ENCODE results near the gene SPACDR.
A peak's percentile ranks its signal among the peaks of the same experiment; 100 is the strongest.

Gene SPACDR

DNA sequence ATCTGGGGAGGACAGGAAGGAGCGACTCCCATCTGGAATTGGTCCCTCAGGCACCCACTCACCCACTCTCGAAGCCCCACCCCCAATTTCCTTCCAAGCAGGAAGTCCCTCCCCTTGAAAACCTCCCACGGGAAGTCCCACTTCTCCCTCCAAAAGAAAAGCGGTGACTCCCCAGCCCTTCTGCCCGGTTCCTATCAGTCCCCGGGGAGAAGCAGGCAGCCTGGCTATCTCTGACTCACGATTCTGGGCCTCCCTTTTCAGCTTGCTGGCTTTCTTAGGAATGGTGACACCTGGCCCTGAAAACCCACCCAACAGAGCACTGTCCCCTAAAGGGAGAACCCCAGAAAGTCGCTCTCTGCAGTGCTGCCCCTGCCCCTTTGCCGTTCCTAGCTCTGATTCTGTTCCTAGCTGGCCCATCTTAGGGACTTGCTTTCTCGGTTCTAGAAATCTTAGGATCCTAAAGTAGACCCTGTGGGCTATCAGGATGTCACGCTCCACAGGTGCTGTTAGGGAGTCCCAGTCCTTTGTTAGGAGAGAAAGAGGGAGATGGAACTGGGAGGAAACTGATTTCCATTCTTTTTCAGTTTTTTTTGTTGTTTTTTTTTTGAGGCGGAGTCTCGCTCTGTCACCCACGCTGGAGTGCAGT is 8.9 kb upstream of the SPACDR start:
- no peak for DNase-seq (ENCODE audit: low spot score)
- TF ChIP-seq, protein P1, sequence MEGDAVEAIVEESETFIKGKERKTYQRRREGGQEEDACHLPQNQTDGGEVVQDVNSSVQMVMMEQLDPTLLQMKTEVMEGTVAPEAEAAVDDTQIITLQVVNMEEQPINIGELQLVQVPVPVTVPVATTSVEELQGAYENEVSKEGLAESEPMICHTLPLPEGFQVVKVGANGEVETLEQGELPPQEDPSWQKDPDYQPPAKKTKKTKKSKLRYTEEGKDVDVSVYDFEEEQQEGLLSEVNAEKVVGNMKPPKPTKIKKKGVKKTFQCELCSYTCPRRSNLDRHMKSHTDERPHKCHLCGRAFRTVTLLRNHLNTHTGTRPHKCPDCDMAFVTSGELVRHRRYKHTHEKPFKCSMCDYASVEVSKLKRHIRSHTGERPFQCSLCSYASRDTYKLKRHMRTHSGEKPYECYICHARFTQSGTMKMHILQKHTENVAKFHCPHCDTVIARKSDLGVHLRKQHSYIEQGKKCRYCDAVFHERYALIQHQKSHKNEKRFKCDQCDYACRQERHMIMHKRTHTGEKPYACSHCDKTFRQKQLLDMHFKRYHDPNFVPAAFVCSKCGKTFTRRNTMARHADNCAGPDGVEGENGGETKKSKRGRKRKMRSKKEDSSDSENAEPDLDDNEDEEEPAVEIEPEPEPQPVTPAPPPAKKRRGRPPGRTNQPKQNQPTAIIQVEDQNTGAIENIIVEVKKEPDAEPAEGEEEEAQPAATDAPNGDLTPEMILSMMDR (conservative IDR thresholded peaks at IDR 0.05; ENCODE audit: low read depth) = no peak
- CTCF ChIA-PET = interaction anchor here (1.5 to 3.2 kb wide), 2 partner anchors 10 to 87 kb away, joined by 6 to 19 read pairs; partner anchors contain the start of gene NYAP1
- POLR2A ChIA-PET (ENCODE audit: low non-redundant PET) = interaction anchor here (0.5 kb wide), 1 partner anchor 14 kb away, joined by 5 read pairs; no protein-coding TSS in a partner anchor
- H3K27ac ChIP-seq = peak overlapping the region; percentile 89

DNA sequence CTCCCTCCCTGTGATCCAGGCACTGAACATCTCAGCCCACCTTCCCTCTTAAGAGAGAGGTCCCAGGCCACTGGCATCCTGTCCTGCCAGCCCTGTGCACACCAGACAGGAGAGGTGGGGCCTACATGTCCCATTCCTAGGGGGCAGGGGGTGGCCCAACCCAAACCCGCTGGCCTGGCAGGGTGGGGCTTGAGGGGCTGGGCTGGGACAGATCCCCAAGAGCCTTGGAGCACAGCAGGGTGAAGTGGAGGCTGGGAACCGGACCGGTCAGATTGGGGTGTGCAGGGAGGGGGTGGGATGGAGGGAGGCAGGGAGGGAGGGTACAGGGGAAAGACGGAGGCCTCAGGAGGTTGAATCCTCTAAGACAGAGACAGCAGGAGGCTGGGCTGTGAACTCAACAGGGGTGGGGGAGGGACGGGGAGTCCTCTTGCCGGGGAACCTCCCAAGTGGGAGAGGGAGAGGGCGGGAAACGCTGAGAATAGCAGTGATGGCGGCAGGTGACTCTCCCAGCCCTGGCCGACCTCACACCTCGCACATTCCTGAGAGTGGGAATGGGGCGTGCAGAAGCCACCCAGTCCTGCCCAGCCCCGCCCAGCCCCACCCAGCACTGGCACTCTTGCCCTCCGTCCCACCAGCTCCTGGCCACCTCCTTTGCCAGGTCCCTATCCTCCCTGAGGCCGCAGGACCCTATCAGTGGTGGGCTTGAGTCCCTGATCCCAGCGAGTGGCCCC is 8.2 kb upstream of the SPACDR start:
- TF ChIP-seq, protein P1 (conservative IDR thresholded peaks at IDR 0.05; ENCODE audit: low read depth) = no peak
- ChIA-PET CTCF (interaction anchor here (1.5 to 3.2 kb wide), 2 partner anchors 11 to 87 kb away, joined by 6 to 19 read pairs; partner anchors contain the start of gene NYAP1), POLR2A (ENCODE audit: low non-redundant PET) (interaction anchor here (0.5 kb wide), 1 partner anchor 13 kb away, joined by 5 read pairs; no protein-coding TSS in a partner anchor)
- peak overlapping the region; percentile 89 for H3K27ac ChIP-seq
- no peak for DNase-seq (ENCODE audit: low spot score)

DNA sequence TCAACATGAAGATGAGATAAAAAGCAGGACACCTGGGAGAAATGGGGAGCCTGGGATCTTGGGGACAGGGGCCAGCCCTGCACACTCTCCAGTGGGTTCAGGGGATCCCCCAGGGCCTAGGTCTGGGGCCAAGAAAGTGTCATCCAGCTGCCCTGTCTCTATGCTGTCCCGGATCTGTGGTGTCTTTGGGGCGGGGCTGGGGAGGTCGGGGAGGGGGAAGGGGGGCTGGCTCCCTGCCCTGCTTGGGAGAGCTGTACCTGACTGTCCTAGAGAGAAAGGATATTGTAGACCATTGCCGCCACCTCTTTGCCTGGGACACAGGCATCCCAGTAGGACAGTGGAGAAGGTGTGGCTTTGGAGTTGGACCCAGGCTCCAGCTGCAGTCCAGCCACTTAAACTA is 7.0 kb upstream of the SPACDR start:
- CTCF ChIA-PET = interaction anchor here (0.6 to 3.0 kb wide), 3 partner anchors 61 to 94 kb away, joined by 3 to 32 read pairs (median 3); no protein-coding TSS in a partner anchor
- TF ChIP-seq, protein P1 (conservative IDR thresholded peaks at IDR 0.05; ENCODE audit: low read depth) = no peak
- DNase-seq (ENCODE audit: low spot score) = no peak
- POLR2A ChIA-PET (ENCODE audit: low non-redundant PET) = no interaction called here
- peak overlapping the region; percentile 89 for H3K27ac ChIP-seq

DNA sequence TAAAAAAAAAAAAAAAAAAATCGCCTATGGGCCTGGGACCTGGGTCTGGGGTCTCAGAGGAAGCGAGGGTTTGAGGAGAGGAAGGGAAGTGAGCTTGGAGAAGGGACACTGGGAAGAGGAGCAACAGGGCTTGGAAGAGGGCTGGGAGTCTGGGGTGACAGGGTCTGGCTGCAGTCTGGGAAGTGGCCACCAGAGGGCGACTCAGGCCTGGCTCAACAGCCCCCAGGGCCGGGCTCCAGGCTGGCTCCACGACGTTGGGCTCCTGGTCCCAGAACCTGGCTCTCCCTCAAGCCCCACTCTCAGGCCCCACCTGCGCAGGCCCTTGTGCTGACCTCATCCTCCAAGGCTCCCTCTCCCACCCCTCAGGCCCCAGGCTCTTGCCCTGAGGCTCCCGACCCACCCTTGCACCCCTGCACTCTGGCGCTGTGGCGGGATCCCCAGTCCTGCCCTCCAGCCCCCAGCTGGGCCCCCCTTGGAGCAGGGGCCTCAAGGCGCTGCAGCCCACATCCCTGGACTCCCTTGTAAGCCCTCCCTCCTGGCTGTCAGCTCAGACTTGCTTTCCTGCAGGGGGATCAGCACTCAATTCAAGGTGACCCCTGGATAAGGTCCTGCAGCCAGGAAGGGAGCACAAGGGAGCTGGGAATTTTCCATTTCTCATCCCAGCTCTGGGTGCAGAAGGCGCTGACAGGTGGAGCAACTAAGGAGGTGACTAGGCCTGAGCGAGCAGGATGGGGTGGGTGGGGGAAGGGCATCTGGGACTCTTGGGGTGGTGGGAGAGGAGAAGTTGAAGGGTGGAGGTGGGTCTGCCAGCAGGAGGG is 5.4 kb upstream of the SPACDR start:
- ChIA-PET CTCF (interaction anchor here (0.5 to 3.0 kb wide), 17 partner anchors 9 to 618 kb away, joined by 3 to 32 read pairs (median 3); no protein-coding TSS in a partner anchor), POLR2A (ENCODE audit: low non-redundant PET) (interaction anchor here (0.6 to 0.7 kb wide), 2 partner anchors 14 to 90 kb away, joined by 3 to 6 read pairs; no protein-coding TSS in a partner anchor)
- peak; percentile 85 for DNase-seq (ENCODE audit: low spot score)
- TF ChIP-seq, protein P1 (conservative IDR thresholded peaks at IDR 0.05; ENCODE audit: low read depth) = peak; percentile 96
- H3K27ac ChIP-seq = peak overlapping the region; percentile 89

DNA sequence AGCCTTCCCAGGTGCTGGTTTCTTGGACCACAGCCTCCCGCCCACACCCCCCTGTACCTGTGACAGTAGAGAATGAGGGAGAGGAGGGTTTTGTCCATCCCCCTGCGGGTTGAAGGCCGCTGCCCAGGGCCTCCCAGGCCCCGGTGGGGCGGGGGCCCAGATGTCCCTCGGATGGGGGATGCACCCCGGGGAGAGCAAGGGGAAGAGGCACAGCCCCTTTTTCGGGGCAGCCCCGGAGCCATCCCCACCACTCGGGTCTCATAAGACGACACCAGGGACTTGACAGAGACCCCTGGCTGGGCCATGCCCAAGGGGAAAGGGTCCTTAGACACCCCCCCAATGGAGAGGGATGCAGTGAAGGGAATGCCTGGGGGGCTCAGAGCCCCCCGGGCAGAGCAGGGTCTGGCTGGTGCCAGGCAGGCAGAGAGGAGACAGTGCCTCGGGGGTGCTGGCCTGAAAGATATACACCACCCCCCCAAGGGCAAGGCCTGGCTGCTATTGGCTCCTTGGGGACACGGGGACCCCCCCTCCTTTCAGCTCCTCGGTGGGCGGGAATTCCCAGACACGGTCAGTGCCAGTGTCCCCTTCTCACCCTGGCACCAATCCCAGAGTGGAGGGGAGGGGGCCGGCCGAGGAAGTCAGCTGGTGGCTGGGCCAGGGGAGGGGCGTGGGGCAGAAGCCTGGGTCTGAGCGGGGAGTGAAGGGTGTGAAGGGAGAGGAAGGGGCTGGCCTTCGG is 3.7 kb upstream of the SPACDR start:
- ChIA-PET CTCF (interaction anchor here (0.6 to 1.3 kb wide), 3 partner anchors 12 to 92 kb away, joined by 3 to 8 read pairs (median 3); no protein-coding TSS in a partner anchor), POLR2A (ENCODE audit: low non-redundant PET) (no interaction called here)
- no peak for DNase-seq (ENCODE audit: low spot score)
- H3K27ac ChIP-seq = peak overlapping the region; percentile 67
- TF ChIP-seq, protein P1 (conservative IDR thresholded peaks at IDR 0.05; ENCODE audit: low read depth) = no peak
